ENCODE results near the gene RETREG1.

The RETREG1 gene

GRCh38 chr5:16521521-16522483 lies 95.0 kb downstream of the RETREG1 start:
- DNase-seq = no peak

GRCh38 chr5:16520841-16521240 lies 96.0 kb downstream of the RETREG1 start:
- DNase-seq = no peak

- no peak for DNase-seq
Observed at GRCh38 chr5:16519435-16519834, 97.4 kb downstream of the RETREG1 start.

- DNase-seq = no peak
Observed at GRCh38 chr5:16518606-16519005, 98.2 kb downstream of the RETREG1 start.

- no peak for DNase-seq
Observed at GRCh38 chr5:16515532-16515931, 101.3 kb downstream of the RETREG1 start.

- DNase-seq = no peak
Observed at GRCh38 chr5:16510098-16510497, 106.7 kb downstream of the RETREG1 start.

- DNase-seq = peak; percentile 89
Observed at GRCh38 chr5:16508730-16509531, 107.9 kb downstream of the RETREG1 start.

GRCh38 chr5:16507716-16508115 lies 109.1 kb downstream of the RETREG1 start:
- no peak for DNase-seq

GRCh38 chr5:16505904-16506303 lies 110.9 kb downstream of the RETREG1 start:
- no peak for DNase-seq

GRCh38 chr5:16505140-16505891 lies 111.5 kb downstream of the RETREG1 start:
- no peak for DNase-seq

- DNase-seq = no peak
Observed at GRCh38 chr5:16504571-16504970, 112.2 kb downstream of the RETREG1 start.

GRCh38 chr5:16502866-16503265 lies 113.9 kb downstream of the RETREG1 start:
- no peak for DNase-seq

GRCh38 chr5:16500024-16500423 lies 116.8 kb downstream of the RETREG1 start:
- DNase-seq = no peak

GRCh38 chr5:16497546-16497945 lies 119.3 kb downstream of the RETREG1 start:
- DNase-seq = no peak

GRCh38 chr5:16493261-16493660 lies 123.5 kb downstream of the RETREG1 start:
- no peak for DNase-seq

- DNase-seq = peak; percentile 89
Observed at GRCh38 chr5:16492398-16493140, 124.2 kb downstream of the RETREG1 start.

GRCh38 chr5:16490911-16491310 lies 125.9 kb downstream of the RETREG1 start:
- DNase-seq = no peak

GRCh38 chr5:16489322-16489791 lies 127.4 kb downstream of the RETREG1 start:
- DNase-seq = peak; percentile 80

GRCh38 chr5:16487456-16487855 lies 129.3 kb downstream of the RETREG1 start:
- DNase-seq = no peak

- peak; percentile 88 for DNase-seq
Observed at GRCh38 chr5:16486711-16487111, 130.1 kb downstream of the RETREG1 start.

- DNase-seq = no peak
Observed at GRCh38 chr5:16485656-16486055, 131.1 kb downstream of the RETREG1 start.

- DNase-seq = no peak
Observed at GRCh38 chr5:16484081-16484480, 132.7 kb downstream of the RETREG1 start.
